ENCODE data around the gene KRTAP10-3.

The KRTAP10-3 gene

DNA sequence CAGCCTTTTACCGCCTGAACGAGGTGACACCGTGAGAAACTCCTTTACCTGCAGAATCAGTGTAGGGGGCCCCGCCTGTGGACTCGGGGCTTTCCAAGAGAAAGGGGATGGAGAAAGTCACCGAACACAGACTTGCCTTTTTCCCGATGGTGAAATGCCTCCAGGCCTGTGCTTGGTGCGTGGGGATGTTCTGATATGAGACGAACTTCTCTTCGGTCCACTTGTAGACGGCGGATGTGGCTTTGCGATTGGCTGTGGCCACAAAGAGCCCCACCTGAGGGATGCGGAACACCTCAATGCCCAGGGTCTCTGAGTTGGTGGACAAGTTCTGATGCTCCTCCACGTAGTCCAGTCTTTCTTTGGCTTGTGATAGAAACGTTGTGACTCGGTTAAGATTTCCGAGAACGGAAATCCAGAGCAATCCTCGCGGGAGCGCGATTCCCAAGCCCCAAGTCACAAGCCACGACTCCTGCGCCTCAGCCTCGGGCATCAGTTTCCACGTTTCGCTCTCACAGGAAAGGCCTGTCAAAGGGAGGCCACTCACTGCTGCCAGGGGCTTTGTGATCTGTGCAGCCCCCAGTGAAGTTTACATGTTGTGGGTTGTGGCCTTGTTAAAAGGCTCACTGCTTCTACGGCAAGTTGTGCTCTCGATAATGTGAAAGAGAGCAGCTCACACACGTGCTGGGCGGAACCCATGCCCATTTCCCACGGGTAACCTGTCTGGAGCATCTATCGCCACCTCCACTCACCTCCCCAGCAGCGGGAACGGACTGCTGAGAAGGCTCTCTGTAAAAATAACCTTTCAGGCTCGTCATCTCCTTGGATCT is 31.2 kb downstream of the KRTAP10-3 start:
- no peak for DNase-seq

DNA sequence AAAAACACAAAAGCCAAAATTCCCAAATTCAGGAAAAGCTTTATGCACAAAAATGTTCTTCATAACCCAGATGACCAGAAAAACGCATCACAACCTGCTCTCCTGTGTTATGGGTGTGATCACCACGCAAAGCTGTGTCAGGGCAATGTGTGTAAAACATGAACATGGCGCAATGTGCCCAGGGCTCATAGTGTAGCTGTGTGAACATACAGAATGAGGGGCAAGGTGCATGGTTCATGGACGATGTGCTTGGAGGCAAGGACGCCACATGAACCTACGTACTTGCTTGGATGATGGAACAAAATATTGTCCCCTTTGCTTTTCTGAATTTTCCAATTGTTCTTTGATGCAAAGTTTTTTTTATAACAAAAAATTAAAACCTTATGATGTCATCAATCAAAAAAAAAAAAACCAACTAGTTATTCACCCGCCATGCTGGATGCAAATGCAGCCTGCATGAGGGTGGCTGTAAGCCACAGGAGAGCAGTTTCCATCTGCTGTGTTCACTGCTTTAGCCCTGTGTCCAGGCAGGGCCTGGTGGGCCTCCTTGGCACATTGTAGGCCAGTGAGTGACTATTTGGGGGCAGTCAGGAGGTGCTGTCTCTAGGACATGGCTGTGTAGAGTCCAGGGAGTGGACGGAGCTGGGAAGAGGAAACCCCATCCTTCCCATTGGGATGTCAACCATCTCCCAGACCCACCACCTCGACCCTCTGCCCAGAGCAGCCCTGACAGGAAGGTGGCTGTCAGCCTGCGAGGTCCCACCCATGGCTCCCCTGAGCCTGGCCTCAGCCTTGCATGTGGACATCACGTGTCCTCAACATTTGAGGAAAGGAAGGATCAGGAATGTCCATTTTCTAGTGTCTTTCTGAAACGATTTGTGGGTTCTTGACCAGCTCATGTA is 32.2 kb downstream of the KRTAP10-3 start:
- DNase-seq = no peak

DNA sequence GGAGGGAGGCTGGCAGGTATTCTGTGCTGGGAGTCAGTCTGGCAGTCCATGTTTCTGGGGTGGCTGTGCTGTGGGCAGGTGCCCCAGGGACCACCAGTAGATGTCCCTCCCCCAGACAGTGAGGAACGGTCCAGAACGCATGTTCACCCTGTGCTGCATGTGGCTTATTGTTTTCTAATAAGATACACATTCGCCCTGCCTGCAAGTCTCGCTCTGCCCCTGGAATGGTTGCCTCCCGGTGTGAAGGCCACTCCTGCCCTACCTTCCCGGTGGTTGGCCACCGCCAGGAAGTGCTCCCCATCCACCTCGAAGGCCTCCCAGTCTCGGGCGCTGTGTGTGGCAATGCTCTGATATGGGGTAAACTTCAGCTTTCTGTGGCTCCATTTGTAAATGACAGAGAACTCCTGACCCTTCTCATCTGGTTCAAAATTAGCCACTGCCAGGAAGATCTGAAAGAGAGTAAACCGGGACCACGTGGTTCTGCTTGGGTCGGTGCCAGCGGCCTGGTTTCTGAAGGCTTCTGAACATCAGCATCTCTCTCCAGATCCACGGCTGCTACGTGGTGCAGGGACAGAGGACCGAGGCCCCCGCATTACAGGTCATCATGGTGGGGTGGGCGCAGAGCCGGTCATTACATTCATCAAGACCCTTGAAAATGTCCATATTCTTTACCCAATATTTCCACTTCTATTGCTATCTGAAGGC is 33.1 kb downstream of the KRTAP10-3 start:
- DNase-seq = no peak

DNA sequence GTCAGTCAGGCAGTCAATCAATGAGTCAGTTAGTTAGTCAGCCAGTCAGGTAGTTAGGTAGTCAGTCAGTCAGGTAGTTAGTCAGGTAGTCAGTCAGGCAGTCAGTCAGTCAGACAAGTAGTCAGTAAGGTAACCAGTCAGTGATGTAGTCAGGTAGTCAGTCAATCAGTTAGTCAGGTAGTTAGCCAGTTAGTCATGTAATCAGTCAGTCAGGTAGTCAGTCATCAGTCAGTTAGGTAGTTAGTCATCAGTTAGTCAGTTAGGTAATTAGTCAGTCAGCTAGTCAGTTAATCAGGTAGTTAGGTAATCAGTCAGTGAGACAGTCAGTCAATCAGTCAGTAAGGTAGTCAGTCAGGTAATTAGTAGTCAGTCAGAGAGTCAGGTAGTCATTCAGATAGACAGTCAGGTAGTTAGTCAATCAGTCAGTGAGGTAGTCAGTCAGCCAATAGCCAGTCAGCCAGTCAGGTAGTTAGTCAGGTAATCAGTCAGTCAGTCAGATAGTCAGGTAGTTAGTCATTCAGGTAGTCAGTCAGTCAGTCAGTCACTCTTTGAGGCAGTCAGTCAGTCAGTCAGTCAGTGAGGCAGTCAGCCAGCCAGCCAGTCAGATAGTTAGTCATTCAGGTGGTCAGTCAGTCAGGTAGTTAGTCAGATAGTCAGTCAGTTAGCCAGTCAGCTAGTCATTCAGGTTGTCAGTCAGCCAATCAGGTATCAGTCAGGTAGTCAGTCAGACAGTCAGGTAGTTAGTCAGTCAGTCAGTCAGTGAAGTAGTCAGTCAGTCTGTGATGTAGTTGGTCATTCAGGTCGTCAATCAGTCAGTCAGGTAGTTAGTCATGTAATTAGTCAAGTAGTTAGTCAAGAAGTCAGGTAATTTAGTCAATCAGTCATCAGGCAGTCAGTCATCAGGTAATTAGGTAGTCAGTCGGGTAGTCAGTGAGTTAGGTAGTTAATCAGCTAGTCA is 33.9 kb downstream of the KRTAP10-3 start:
- DNase-seq = no peak

DNA sequence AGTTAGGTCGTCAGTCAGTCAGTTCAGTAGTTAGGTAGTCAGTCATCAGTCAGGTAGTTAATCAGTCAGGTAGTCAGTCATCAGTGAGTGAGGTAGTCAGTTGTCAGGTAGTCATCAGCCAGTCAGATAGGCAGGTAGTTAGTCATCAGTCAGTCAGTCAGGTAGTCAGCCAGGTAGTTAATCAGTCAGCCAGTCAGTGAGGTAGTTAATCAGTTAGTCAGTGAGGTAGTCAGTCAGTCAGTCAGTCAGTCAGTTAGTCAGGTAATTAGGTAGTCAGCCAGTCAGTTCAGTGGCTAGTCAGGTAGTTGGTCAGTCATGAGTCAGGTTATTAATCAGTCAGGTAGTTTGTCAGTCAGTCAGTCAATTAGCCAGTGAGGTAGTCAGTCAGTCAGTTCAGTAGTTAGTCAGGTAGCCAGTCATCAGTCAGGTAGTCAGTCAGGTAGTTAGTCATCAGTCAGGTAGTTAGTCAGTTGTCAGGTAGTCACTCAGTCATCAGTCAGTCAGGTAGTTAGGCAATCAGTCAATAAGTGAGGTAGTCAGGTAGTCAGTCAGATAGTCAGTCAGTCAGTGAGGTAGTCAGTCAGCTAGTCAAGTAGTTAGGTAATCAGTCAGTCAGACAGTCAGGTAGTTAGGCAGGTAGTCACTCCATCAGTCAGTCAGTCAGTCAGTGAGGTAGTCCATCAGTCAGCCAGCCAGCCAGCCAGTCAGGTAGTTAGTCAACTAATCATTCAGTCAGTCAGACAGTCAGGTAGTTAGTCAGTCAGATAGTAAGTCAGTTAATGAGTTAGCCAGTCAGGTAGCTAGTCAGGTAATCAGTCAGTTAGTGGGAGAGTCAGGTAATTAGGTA is 34.8 kb downstream of the KRTAP10-3 start:
- DNase-seq = no peak

DNA sequence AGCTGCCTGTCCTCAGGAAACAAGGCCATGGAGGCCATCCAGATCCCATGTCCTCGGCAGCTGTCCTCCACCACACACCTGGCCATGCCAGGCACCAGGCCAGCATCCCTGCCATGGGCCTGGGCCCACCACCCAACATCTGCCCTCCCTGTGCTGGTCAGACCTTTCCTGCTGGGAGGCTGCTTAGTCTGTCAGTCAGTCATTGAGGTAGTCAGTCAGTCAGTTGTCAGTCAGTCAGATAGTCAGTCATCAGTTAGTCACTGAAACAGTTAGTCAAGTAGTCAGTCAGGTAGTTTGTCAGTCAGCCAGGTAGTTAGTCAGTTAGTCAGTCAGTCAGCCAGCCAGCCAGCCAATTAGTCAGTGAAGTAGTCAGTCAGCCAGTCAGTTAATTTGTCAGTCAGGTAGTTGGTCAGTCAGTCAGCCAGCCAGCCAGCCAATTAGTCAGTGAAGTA is 35.8 kb downstream of the KRTAP10-3 start:
- no peak for DNase-seq

DNA sequence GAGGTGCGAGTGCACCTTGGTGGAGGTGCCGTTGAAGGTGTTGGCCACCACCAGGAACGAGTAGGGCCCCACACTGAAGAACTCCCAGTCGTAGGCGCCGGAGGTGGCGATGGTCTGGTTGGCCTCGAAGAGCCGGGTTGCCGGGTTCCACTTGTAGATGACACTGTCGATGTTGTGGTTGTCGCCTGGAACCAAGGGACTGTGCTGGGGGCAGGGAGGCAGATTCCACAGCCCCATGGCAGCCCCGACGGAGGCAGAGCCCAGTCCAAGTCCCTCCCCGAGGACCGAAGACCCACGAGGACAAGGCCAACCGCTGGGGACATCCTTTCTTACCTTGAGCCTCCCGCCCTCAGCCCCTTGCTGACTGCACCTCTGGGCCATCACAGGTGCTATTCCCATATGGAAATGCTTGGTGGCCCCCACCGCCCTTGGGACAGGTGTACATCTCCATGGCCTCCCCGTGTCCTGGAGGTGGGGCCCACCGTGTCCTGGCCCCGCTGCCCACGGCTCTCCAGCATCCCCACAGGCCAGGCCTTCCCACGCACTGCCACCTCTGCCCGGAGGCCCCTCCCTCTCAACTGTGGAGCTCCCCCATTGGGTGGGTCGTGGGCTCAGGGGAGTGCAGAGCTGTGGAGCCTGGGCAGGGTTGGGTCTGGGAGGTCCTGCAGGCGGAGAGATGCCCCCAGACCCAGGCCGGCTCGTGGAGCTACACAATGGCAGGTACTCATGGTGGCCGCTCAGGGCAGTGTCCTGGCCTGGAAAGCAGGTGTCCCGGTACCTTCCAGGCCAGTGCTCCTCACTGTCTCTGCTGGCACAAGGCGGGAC is 36.5 kb downstream of the KRTAP10-3 start:
- DNase-seq = no peak

DNA sequence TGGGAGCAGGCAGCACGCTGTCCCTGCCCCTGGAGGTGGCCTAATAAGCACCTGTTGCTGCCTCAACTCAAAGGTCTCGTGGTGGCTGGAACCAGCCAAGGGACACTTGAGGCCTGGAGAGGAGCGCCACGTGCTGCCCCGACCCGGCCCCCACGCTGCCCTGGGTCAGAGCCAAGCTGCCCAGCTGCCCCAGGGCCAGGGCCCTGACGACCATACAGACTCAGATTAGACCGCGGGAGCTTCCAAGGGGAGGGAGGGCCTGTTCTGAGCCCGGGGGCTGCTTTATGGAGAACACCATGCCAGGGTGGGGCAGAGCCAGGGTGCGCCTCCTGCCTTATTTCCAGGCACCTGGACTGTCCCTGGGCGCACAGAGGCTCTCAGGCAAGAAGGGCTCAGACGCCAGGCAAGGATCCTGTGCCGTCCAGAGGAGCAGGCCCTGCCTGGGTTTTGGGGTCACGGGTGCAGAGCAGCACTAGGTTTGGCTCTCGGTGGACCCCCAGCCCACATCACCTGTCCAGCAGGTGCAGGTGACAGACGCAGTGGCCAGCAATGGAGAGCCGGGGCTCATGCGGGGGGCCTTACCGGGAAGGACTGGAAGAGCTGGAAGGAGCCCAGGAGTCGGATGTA is 37.2 kb downstream of the KRTAP10-3 start:
- no peak for DNase-seq

DNA sequence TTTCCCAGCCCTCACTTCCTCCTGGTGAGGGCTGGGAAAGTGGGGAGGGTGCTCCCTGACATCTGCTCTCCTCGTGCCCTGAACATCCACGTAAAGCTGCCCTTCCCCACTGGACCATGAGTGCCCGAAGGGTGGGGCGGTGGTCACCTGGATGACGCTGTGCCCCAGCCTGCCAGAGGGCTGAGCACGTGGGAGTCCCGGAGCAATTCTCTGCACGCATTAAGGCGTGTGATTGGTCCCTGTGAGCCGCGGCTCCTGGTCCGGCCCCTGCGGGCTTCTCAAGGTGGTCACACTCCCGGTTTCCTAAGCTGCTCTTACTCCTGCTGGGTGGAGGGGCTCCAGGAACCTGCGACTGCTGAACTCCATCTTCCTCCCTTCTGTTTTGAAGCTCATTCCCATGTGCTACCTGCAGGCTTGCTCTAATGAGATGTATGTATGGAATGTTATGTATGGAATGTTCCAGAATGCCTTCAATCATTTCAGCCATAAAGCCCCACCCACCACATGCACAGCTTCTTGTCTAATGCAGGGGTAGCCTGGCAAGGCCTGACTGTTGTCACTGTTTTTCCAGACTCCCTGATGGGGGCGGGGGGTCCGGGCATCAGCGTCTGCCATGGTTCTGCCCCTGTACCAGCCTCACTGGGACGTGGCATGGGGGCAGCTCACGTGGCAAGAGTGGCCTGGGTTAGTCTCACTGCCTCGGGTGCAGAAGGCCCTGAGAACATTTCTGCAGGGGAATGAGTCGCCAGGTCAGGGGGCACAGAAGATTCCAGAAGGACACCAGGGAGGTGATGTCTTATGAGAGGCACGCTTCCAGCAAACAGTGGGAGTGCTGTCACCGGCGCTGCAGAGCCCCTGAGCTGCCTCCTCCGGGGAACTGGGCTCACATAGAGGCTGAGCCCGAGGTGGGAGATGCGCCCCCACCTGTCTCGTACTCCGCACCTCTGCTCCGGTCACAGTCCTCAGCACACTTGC is 38.0 kb downstream of the KRTAP10-3 start:
- no peak for DNase-seq

DNA sequence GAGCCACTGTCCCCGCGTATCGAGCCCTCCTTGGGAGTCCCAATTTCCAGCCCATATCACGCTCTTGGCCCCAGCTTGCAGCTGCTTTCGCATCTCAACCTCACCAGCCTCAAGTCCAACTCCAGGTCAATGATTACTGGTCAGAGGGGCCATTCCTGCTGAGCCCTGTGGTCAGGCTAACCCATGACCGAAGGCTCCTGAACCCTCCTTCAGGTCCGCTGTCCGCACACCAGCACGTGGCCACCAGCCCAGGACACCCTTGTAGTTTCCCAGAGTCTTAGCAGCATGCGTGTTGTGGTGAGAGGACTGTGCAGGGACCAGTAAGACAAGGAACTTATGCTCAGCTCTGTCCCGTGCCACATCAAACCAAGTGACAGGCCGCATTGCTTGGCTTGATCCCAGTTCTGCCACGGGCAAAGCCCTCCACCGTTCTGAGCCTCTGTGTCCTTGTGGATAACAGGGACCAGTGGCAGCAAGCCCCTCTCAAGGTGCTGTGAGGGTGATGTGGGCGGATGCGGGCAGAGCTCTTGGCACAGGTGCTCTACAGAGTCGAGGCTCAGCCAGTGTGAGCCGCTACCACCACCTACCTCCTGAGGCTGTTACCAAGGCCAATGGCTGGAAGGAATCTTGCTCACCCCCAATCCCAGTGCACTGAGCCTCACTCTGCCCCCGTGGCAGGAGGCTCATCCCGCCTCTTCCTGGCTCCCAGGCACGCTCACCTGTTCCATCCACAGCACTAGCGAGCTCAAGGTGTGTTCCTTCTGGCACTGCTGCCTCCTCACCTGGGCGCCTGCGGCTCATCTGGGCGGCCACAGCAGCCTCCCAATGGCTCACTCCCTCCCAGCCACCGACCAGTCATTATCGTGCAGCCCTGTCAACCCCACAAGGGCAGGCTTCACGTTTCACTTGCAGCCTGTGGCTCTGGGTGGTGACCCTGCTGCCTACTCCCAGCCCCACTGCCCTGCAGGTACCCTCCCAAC is 39.0 kb downstream of the KRTAP10-3 start:
- no peak for DNase-seq

DNA sequence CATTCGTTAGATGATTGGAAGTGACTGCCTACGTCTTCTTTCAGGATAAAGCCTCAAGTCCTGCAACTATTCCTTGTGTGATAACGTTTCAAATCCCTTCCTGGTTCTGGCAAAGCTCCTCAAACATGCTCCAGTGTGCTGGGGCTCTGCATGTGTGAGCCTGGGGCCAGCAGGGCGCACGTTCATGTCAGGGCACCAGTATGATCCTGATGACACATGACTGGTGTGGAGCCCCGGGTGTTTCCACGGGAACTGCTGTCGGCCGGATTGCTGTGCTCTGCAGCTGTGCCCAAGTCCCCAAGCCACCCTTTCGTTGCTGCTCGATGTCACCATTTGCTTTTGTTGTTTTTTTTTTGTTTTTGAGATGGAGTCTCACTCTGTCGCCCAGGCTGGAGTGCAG is 39.9 kb downstream of the KRTAP10-3 start:
- no peak for DNase-seq

DNA sequence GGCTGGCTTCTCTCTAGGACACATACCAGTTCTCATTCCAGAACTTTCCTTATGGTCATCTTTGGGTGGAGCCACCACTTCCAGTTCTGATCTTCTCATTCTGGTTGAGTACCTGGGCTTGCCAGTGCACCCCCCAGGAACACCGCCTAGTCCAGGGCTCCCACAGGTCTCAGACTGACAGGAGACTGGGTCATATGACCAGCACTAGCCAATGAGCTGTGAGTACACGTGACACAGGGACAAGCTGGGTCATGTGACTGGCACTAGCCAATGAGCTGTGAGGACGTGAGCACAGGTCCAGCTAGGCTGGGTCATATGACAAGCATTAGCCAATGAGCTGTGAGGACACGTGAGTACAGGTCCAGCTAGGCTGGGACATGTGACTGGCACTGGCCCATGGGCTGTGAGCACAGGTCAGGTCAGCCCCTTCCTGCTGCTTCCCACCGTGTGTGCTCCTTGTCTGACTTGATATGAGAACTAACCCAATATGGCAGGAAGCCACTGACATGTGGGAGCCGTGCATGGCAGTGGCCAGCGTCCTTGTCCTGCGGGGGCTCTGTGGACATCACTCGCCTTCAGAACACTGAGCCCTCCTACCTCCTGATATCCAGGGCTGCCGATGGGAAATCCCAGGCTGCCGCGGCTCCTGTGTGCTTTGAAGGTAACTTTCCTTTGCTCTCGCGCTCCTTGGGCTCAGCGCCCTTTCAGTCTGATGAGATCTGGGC is 41.3 kb downstream of the KRTAP10-3 start:
- DNase-seq = no peak

DNA sequence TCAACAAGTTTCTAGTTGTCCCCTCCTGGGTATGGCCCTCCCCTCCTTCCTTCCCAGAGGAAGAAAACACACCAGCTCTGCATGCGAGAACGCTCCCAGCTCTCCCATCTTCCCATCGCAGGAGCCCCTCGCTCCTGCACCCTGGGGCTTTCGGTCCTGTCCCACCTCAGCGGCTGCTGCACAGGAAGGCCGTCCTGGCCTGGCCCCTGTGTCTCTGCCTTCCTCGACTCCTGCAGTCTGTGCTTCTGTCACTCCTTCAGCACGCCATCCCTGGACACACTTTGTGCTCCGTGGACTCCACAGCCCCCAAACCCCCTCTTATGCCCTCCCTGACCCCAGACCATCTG is 41.8 kb downstream of the KRTAP10-3 start:
- no peak for DNase-seq

DNA sequence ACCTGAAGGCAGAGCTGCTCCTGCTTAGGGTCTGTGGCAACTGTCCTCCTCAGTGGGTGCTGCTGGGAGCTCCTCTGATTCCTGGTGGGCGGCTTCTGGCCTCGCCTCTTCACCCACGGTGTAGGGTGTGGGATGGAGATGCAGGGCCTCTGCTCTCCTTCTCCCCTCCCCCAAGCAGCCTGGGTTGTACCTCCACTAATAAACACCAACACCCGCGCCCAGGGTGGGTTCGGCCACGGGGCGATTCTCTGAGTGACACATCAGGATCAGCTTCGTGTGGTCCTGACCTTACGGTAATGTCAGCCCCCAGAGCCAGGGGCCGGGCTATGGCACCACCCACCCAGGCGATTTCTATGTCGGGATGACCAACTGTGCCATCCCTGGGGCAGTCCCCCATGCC is 42.3 kb downstream of the KRTAP10-3 start:
- DNase-seq = no peak

DNA sequence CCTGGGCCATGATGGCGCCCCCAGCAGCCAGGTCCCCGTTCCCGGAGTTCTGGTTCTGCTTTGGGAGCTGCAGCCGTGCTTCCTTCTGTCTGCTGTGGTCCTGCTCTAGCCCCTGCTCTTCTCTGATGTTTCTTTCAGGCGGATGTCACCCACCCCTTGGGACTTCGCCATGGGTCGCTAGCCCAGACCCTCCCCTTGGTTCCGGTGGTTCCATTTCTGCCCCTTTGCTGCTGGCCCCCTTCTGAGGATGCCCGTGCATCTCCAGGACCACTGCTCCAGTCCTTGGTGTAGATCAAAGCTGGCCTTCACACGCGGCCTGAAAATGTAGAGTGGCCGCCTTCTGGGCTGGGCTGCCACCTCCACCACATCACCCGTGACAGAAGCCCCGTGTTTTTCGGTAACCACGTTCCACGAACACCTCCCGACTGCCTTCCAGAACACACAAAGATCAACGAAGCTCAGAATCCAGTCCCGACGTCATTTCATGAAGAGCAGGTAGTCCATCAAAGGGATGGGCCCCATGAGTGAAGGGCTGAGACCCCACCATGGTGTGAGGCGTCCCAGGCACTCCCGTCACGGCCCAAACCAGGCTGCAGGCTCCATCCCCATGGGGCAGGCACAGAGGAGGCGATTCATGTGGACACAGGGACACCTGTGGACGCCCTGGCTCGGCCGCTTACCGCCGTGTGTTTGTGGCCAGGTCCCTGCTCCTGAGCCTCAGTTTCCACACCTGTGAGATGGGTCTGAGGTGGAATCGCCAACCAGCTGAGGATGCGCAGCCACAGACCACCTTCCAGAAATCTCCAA is 43.0 kb downstream of the KRTAP10-3 start:
- DNase-seq = no peak
